Activated naive CD8-positive, alpha-beta T cell (primary cell): ENCODE measurements around the gene PCBD2.
"Not testable (repeated sequence)": the region's sequence is repeated elsewhere in the genome, so short reads cannot be mapped to it uniquely, and the experiment has no call there.

ENCODE experiments used
- H3K27ac Mint-ChIP-seq: one replicate; pipeline ENCODE4 v1.8.0; 2021; ENCODE audit warnings: mixed read lengths
- H3K27me3 Mint-ChIP-seq: one replicate; pipeline ENCODE4 v1.8.0; 2021; ENCODE audit warnings: mixed read lengths
- H3K36me3 Mint-ChIP-seq: one replicate; pipeline ENCODE4 v1.8.0; 2021; ENCODE audit warnings: mixed read lengths
- H3K4me1 Mint-ChIP-seq: one replicate; pipeline ENCODE4 v1.8.0; 2021; ENCODE audit warnings: low read depth, mixed read lengths
- H3K4me3 Mint-ChIP-seq: one replicate; pipeline ENCODE4 v1.8.0; 2021; ENCODE audit warnings: mild to moderate bottlenecking, mixed read lengths
- H3K9me3 Mint-ChIP-seq: one replicate; pipeline ENCODE4 v1.8.0; 2021; ENCODE audit warnings: low read depth, mixed read lengths

The PCBD2 gene

DNA sequence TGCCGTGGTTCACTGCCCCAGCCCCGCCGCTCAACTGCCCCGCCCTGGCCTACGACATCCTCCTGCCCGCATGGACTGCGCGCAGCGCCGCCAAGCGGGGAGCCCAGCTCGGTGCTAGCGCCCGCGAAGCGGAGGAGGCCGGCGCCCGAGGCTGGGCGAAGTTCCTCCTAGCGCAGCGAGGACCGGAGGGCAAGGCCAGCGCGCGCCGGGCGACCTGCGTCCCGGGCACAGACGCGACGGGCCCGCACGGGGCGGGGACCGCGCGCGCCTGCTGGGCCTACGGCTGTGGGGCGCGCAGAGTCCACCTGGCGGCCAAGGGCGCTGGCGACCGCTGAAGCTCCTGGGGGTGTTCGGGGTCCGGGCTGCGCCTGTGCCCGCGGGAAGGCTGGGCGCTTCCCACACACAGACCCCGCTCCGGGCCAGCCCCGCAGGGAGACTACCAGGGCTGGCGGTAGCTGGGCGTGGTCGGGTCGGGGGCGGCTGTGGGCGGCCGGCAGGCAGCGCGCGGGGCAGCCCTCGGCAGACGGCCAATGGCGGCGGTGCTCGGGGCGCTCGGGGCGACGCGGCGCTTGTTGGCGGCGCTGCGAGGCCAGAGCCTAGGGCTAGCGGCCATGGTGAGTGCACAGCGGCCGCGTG, at the start of gene PCBD2:
Gene PCBD2, plus strand, starts transcription at position 522 of the 636 bp plus-strand sequence. Its CDS starts 9 bp downstream, at position 531.
- H3K27me3 Mint-ChIP-seq: no peaks in the 10 kb centered on the region
- H3K27ac Mint-ChIP-seq: peak within 1 kb of the TSS; percentile 98
- H3K4me3 Mint-ChIP-seq: peak within 1 kb of the TSS; percentile 96

GRCh38 chr5:134856465-134856864, 48.5 kb upstream of the PCBD2 start:
- not testable (repeated sequence) for H3K27me3 Mint-ChIP-seq, H3K9me3 Mint-ChIP-seq, H3K4me3 Mint-ChIP-seq, H3K27ac Mint-ChIP-seq, H3K36me3 Mint-ChIP-seq
- peaks cover 35% of the 10 kb centered on the region for H3K4me1 Mint-ChIP-seq

More for the DNA sequence above, at the start of gene PCBD2:
- Mint-ChIP-seq H3K4me1 (peaks cover 14% of the 10 kb centered on the region), H3K36me3 (no peaks in the 10 kb centered on the region), H3K9me3 (no peaks in the 10 kb centered on the region)

GRCh38 chr5:134857401-134857800, 47.5 kb upstream of the PCBD2 start:
- Mint-ChIP-seq H3K9me3 (no peaks in the 10 kb centered on the region), H3K27me3 (no peaks in the 10 kb centered on the region), H3K4me1 (peaks cover 27% of the 10 kb centered on the region), H3K27ac (no peak overlapping the region), H3K36me3 (no peaks in the 10 kb centered on the region), H3K4me3 (no peak overlapping the region)

DNA sequence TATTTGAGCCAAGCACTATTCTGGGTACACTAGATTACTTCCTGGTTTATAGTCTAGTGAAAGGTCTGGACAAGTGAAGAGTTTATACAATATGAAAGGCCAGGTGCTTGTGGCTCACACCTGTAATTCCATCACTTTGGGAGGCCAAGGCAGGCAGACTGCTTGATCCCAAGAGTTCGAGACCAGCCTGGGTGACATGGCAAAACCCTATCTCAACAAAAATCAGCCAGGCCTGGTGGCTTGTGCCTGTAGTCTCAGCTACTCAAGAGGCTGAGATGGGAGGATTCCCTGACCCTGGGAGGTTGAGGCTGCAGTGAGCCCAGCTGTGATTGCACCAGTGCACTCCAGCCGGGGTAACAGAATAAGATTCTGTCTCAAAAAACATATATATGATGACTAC, 40.2 kb upstream of the PCBD2 start:
- Mint-ChIP-seq H3K9me3 (no peaks in the 10 kb centered on the region), H3K4me1 (no peaks in the 10 kb centered on the region), H3K4me3 (no peak overlapping the region), H3K27me3 (no peaks in the 10 kb centered on the region), H3K27ac (no peak overlapping the region), H3K36me3 (no peaks in the 10 kb centered on the region)

DNA sequence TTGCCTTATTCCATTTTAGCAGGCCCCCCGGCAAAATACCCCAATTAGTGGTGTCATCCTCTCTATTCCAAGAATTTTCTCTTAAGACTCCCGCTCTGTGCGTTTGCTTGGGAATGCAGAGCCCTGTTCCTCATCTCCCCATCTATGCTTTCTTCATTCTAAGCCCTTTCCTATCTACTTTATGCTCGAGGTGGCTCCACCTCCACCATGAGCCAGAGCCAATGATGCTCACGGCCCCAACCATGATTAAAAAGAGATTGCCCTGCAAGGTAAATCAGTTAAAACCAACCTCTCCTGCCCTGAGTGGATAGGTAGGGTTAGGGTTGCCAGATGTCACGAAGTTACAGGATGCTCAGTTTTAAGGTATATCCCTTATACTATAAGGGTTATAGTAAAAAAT, 31.4 kb upstream of the PCBD2 start:
- peak overlapping the region; percentile 98 for H3K4me3 Mint-ChIP-seq
- H3K27me3 Mint-ChIP-seq: no peaks in the 10 kb centered on the region
- H3K27ac Mint-ChIP-seq: peak overlapping the region; percentile 97
- H3K4me1 Mint-ChIP-seq: peaks cover 36% of the 10 kb centered on the region
- no peaks in the 10 kb centered on the region for H3K9me3 Mint-ChIP-seq
- H3K36me3 Mint-ChIP-seq: peaks cover 3% of the 10 kb centered on the region

- H3K9me3 Mint-ChIP-seq: no peaks in the 10 kb centered on the region
Observed at GRCh38 chr5:134873987-134874830, 30.7 kb upstream of the PCBD2 start, which contains the start of gene TXNDC15. Gene TXNDC15, plus strand, starts transcription at chr5:134874371. Its CDS starts 57 bp downstream, at chr5:134874428.

DNA sequence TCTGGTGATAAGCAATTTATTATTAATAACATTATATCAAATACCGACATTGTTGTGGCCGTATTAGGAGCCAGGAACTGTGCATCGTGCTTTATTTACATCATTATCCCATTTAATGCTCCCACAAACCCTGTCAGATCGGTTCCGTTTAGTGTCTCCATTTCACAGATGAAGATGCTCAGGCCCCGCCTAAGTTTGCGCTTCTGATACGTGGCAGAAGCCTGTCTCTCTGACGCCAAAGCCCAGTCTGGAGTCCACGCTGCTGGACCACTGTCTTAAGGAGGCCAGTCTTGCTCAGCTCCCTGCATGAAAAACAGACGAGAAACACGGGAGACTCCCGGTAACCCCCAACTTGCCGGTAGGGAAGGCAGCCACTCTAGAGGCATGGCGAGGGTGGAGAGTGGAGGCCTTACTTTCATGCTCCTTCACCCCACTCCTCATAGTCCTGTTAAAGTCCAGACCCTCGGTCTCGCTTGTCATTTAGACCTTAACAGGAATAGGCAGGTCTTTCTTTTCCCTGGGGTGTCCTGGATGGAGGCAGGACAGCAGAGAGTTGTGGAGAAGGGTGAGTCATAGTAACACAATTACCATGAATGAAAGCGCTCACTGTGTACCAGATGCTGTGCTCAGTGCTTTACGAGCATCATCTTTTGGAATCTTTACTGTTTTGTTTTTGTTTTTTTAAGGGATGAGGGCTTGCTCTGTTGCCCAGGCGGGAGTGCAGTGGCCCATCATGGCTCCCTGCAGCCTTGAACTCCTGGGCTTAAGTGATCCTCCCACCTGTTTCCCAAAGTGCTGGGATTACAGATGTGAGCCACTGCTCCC, 29.9 kb upstream of the PCBD2 start:
- Mint-ChIP-seq H3K4me3 (peak overlapping the region; percentile 98), H3K9me3 (no peaks in the 10 kb centered on the region), H3K27me3 (no peaks in the 10 kb centered on the region), H3K36me3 (peaks cover 3% of the 10 kb centered on the region), H3K4me1 (peaks cover 47% of the 10 kb centered on the region), H3K27ac (peak overlapping the region; percentile 97)

More at GRCh38 chr5:134873987-134874830, 30.7 kb upstream of the PCBD2 start, which contains the start of gene TXNDC15:
- H3K36me3 Mint-ChIP-seq: peaks cover 3% of the 10 kb centered on the region
- peak within 1 kb of the TSS; percentile 97 for H3K27ac Mint-ChIP-seq
- peak within 1 kb of the TSS; percentile 98 for H3K4me3 Mint-ChIP-seq
- peaks cover 42% of the 10 kb centered on the region for H3K4me1 Mint-ChIP-seq
- H3K27me3 Mint-ChIP-seq: no peaks in the 10 kb centered on the region

- peak overlapping the region; percentile 13 for H3K4me3 Mint-ChIP-seq
- no peaks in the 10 kb centered on the region for H3K9me3 Mint-ChIP-seq
- peaks cover 3% of the 10 kb centered on the region for H3K36me3 Mint-ChIP-seq
- H3K27me3 Mint-ChIP-seq: no peaks in the 10 kb centered on the region
- peak overlapping the region; percentile 25 for H3K27ac Mint-ChIP-seq
- peaks cover 52% of the 10 kb centered on the region for H3K4me1 Mint-ChIP-seq
Observed at GRCh38 chr5:134877159-134877558, 27.8 kb upstream of the PCBD2 start.

DNA sequence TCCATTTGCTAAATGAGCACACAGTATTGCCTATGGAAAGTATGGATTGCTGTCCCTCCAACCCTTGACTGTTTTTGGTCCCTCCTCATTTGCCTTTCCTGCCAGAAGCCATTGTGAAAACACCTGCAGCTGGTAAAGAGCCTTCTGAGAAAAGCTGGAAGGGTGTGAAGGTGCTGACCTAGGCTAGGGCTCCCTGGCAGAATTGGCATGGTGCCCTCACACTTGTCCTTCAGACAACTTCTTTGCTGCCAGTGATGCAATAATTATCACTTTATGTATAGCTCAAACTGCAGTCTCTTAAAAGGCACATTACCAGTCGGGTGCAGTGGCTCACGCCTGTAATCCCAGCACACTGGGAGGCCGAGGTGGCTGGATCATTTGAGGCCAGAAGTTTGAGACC, 26.5 kb upstream of the PCBD2 start:
- H3K27ac Mint-ChIP-seq: no peak overlapping the region

DNA sequence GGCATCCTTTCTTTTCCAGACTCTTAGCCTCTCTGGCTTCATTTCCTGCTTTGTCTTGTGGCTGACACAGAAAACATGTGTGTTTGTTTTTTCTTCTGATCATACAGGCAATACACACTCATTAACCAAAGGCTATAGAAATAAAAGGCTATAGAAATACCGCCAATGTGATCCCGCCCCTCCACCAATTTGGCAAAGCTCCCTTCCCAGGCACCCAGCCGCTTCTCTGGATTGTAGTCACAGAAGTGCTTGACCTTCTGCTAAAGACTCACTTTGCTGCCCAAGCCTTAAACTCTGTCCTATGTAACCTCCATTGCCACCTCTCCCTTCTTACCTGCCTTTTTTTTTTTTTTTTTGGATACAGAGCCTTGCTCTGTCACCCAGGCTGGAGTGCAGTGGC, 25.5 kb upstream of the PCBD2 start:
- H3K4me3 Mint-ChIP-seq: no peak overlapping the region
- peaks cover 44% of the 10 kb centered on the region for H3K4me1 Mint-ChIP-seq
- H3K9me3 Mint-ChIP-seq: no peaks in the 10 kb centered on the region
- no peak overlapping the region for H3K27ac Mint-ChIP-seq
- no peaks in the 10 kb centered on the region for H3K27me3 Mint-ChIP-seq
- peaks cover 3% of the 10 kb centered on the region for H3K36me3 Mint-ChIP-seq

More for the DNA sequence above, 26.5 kb upstream of the PCBD2 start:
- Mint-ChIP-seq H3K36me3 (peaks cover 3% of the 10 kb centered on the region), H3K4me1 (peaks cover 48% of the 10 kb centered on the region), H3K9me3 (no peaks in the 10 kb centered on the region), H3K27me3 (no peaks in the 10 kb centered on the region), H3K4me3 (peak overlapping the region; percentile 2)

DNA sequence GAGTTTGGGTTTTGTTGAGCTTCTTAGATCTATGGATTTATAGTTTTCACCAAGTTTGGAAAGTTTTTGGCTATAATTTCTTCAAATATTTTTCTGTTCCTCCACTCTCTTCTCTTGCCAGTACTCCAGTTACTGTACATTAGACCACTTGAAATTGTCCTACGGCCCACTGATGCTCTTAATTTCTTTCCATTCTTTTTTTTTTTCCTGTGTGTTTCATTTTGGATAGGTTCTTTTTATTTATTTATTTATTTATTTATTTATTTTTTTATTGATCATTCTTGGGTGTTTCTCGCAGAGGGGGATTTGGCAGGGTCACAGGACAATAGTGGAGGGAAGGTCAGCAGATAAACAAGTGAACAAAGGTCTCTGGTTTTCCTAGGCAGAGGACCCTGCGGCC, 24.0 kb upstream of the PCBD2 start:
- H3K4me1 Mint-ChIP-seq: peaks cover 42% of the 10 kb centered on the region
- not testable (repeated sequence) for H3K36me3 Mint-ChIP-seq, H3K9me3 Mint-ChIP-seq, H3K27me3 Mint-ChIP-seq, H3K27ac Mint-ChIP-seq, H3K4me3 Mint-ChIP-seq

GRCh38 chr5:134881711-134882110, 23.2 kb upstream of the PCBD2 start:
- not testable (repeated sequence) for H3K9me3 Mint-ChIP-seq, H3K27ac Mint-ChIP-seq

GRCh38 chr5:134887593-134888159, 17.3 kb upstream of the PCBD2 start:
- H3K36me3 Mint-ChIP-seq: peaks cover 4% of the 10 kb centered on the region
- H3K27ac Mint-ChIP-seq: no peak overlapping the region
- H3K27me3 Mint-ChIP-seq: no peaks in the 10 kb centered on the region
- no peaks in the 10 kb centered on the region for H3K9me3 Mint-ChIP-seq
- no peak overlapping the region for H3K4me3 Mint-ChIP-seq
- H3K4me1 Mint-ChIP-seq: peaks cover 18% of the 10 kb centered on the region

More at GRCh38 chr5:134881711-134882110, 23.2 kb upstream of the PCBD2 start:
- H3K4me1 Mint-ChIP-seq: peaks cover 35% of the 10 kb centered on the region
- H3K36me3 Mint-ChIP-seq, H3K27me3 Mint-ChIP-seq, H3K4me3 Mint-ChIP-seq: not testable (repeated sequence)

GRCh38 chr5:134889335-134889734, 15.6 kb upstream of the PCBD2 start:
- Mint-ChIP-seq H3K36me3 (peaks cover 4% of the 10 kb centered on the region), H3K27ac (peak overlapping the region; percentile 22), H3K4me1 (peaks cover 19% of the 10 kb centered on the region), H3K9me3 (no peaks in the 10 kb centered on the region), H3K27me3 (no peaks in the 10 kb centered on the region), H3K4me3 (no peak overlapping the region)
